Osteocyte (in vitro differentiated cells): ENCODE results near the gene COPRS. TPM values are rescaled to one million over a fixed set of nuclear protein-coding genes. Genes with fewer than 3 reads are reported as not detected.

Experiments used
- DNase-seq: peaks from one replicate; pipeline ENCODE4 v3.0.0; 2021; ENCODE audit warnings: mixed read lengths; ENCODE audit not compliant: unreplicated experiment; ENCODE audit errors: extremely low spot score
- H3K27ac Mint-ChIP-seq: one replicate; pipeline ENCODE4 v1.8.0; 2021; ENCODE audit warnings: mild to moderate bottlenecking, mixed read lengths; ENCODE audit not compliant: unreplicated experiment
- H3K27me3 Mint-ChIP-seq: one replicate; pipeline ENCODE4 v1.8.0; 2021; ENCODE audit warnings: mixed read lengths; ENCODE audit not compliant: unreplicated experiment
- H3K36me3 Mint-ChIP-seq: one replicate; pipeline ENCODE4 v1.8.0; 2021; ENCODE audit warnings: mixed read lengths; ENCODE audit not compliant: unreplicated experiment
- H3K4me1 Mint-ChIP-seq: one replicate; pipeline ENCODE4 v1.8.0; 2021; ENCODE audit warnings: mixed read lengths; ENCODE audit not compliant: unreplicated experiment
- H3K4me3 Mint-ChIP-seq: one replicate; pipeline ENCODE4 v1.8.0; 2021; ENCODE audit warnings: mild to moderate bottlenecking, moderate library complexity, mixed read lengths; ENCODE audit not compliant: unreplicated experiment
- H3K9me3 Mint-ChIP-seq: one replicate; pipeline ENCODE4 v1.8.0; 2021; ENCODE audit warnings: mixed read lengths; ENCODE audit not compliant: unreplicated experiment
- CTCF ChIP-seq: fragments of 200-600 bp; sonication (generic); IDR thresholded peaks from 2 replicates; pipeline ENCODE4 v1.5.0; 2021; ENCODE audit warnings: antibody characterized with exemption, mild to moderate bottlenecking, moderate library complexity
- total RNA-seq: library from RNA; stranded (reverse); gene quantifications from 2 replicates; pipeline ENCODE4 v1.2.1, GENCODE V29; 2021

The COPRS gene
- total RNA-seq, 1 donor from 2014 or later, result 51.2 TPM

GRCh38 chr17:31845291-31845690, 13.8 kb downstream of the COPRS start:
- Mint-ChIP-seq H3K9me3 (no peaks in the 10 kb centered on the region), H3K27me3 (no peaks in the 10 kb centered on the region), H3K4me3 (no peak overlapping the region), H3K36me3 (no peaks in the 10 kb centered on the region), H3K27ac (no peak overlapping the region), H3K4me1 (peaks cover 2% of the 10 kb centered on the region)
- DNase-seq, result no peak
- TF ChIP-seq CTCF, result no peak

- DNase-seq, result no peak
- Mint-ChIP-seq H3K27ac (no peak overlapping the region), H3K4me3 (no peak overlapping the region)
Measured at GRCh38 chr17:31843070-31843745, 15.8 kb downstream of the COPRS start.

GRCh38 chr17:31842195-31843069, 16.6 kb downstream of the COPRS start:
- Mint-ChIP-seq H3K4me1 (peaks cover 2% of the 10 kb centered on the region), H3K27ac (no peak overlapping the region), H3K9me3 (no peaks in the 10 kb centered on the region), H3K4me3 (no peak overlapping the region), H3K27me3 (no peaks in the 10 kb centered on the region), H3K36me3 (no peaks in the 10 kb centered on the region)
- peak; percentile 97 for TF ChIP-seq CTCF
- DNase-seq, result peak; percentile 89

More at GRCh38 chr17:31843070-31843745, 15.8 kb downstream of the COPRS start:
- no peak for TF ChIP-seq CTCF
- Mint-ChIP-seq H3K36me3 (no peaks in the 10 kb centered on the region), H3K9me3 (no peaks in the 10 kb centered on the region), H3K27me3 (no peaks in the 10 kb centered on the region), H3K4me1 (peaks cover 2% of the 10 kb centered on the region)

DNA sequence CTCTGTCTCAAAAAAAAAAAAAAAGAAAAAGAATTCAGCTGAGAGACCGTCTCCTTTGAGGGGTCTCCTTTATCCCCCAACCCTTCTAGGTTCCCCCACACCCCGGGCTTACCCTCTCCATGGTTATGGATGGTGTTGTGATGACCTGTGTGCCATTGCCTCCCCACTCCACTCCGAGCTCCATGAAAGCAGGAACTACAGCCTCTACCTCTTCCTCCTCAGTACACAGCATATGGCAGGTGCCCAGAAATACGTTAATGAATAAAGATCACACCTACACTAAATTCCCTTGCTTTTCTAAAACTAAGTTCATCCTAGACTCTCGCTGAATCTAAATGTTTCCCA, 17.2 kb downstream of the COPRS start:
- Mint-ChIP-seq H3K36me3 (no peaks in the 10 kb centered on the region), H3K4me1 (peaks cover 2% of the 10 kb centered on the region), H3K4me3 (no peak overlapping the region), H3K9me3 (no peaks in the 10 kb centered on the region), H3K27me3 (no peaks in the 10 kb centered on the region), H3K27ac (no peak overlapping the region)
- no peak for DNase-seq
- no peak for TF ChIP-seq CTCF

GRCh38 chr17:31838636-31839225, 20.3 kb downstream of the COPRS start:
- peaks cover 1% of the 10 kb centered on the region for H3K36me3 Mint-ChIP-seq
- H3K4me1 Mint-ChIP-seq, result peaks cover 2% of the 10 kb centered on the region
- DNase-seq, result no peak
- H3K9me3 Mint-ChIP-seq, result no peaks in the 10 kb centered on the region
- TF ChIP-seq CTCF, result no peak
- no peak overlapping the region for H3K4me3 Mint-ChIP-seq
- H3K27ac Mint-ChIP-seq, result no peak overlapping the region
- no peaks in the 10 kb centered on the region for H3K27me3 Mint-ChIP-seq
